Neuronal stem cell (in vitro differentiated cells): ENCODE results near the gene PRUNE2.
A peak's percentile ranks its signal among the peaks of the same experiment; 100 is the strongest.

Experiments
- DNase-seq: peaks from one replicate; pipeline ENCODE4 v3.0.0-alpha.2; 2013; ENCODE audit warnings: low spot score
- H2AFZ ChIP-seq: one replicate; pipeline ENCODE4 v1.6.1; 2013; ENCODE audit warnings: mild to moderate bottlenecking, low read length, inconsistent platforms
- H2AK5ac ChIP-seq: 2 replicates; pipeline ENCODE4 v1.6.1; 2013; ENCODE audit warnings: low read depth, mild to moderate bottlenecking, inconsistent platforms, low read length, moderate library complexity, mixed read lengths
- H2BK120ac ChIP-seq: 2 replicates; pipeline ENCODE4 v1.6.1; 2013; ENCODE audit warnings: low read depth, mild to moderate bottlenecking, inconsistent platforms, low read length, moderate library complexity, mixed read lengths
- H2BK12ac ChIP-seq: one replicate; pipeline ENCODE4 v1.6.1; 2013; ENCODE audit warnings: low read length, inconsistent platforms
- H2BK15ac ChIP-seq: 2 replicates; pipeline ENCODE4 v1.6.1; 2013; ENCODE audit warnings: mild to moderate bottlenecking, low read length, inconsistent platforms, mixed read lengths
- H2BK5ac ChIP-seq: one replicate; pipeline ENCODE4 v1.6.1; 2013; ENCODE audit warnings: inconsistent platforms, mild to moderate bottlenecking, low read length, moderate library complexity
- H3K14ac ChIP-seq: one replicate; pipeline ENCODE4 v1.6.1; 2013; ENCODE audit warnings: low read length, inconsistent platforms
- H3K18ac ChIP-seq: 2 replicates; pipeline ENCODE4 v1.6.1; 2013; ENCODE audit warnings: low read length, inconsistent platforms
- H3K23ac ChIP-seq: 2 replicates; pipeline ENCODE4 v1.6.1; 2013; ENCODE audit warnings: low read depth, mild to moderate bottlenecking, mixed read lengths, low read length, inconsistent platforms; ENCODE audit not compliant: poor library complexity
- H3K27ac ChIP-seq: replicated peaks from 3 replicates; pipeline ENCODE4 v1.5.1; 2013; ENCODE audit warnings: low read length, inconsistent platforms
- H3K27me3 ChIP-seq, 3 experiments: 2 replicates each; pipeline ENCODE4 v1.6.1; 2013; ENCODE audit warnings: low read length in 3 of 3, mild to moderate bottlenecking in 2 of 3, inconsistent platforms in 1 of 3, low read depth in 1 of 3, mixed read lengths in 1 of 3, moderate library complexity in 1 of 3; ENCODE audit not compliant: control insufficient read depth in 3 of 3, insufficient read depth in 3 of 3
- H3K36me3 ChIP-seq, 2 donors: replicated peaks in 1 of 2; 2 replicates each; pipeline ENCODE4 v1.6.1; 2013; ENCODE audit warnings: low read length in 2 of 2; ENCODE audit not compliant: control insufficient read depth in 2 of 2, insufficient read depth in 2 of 2
- H3K4ac ChIP-seq: 2 replicates; pipeline ENCODE4 v1.6.1; 2013; ENCODE audit warnings: inconsistent platforms, mild to moderate bottlenecking, low read length, moderate library complexity
- H3K4me1 ChIP-seq, 2 donors: 1 replicate in 1 of 2; 2 replicates in 1 of 2; pipeline ENCODE4 v1.6.1; 2013; ENCODE audit warnings: low read length in 2 of 2, low read depth in 1 of 2; ENCODE audit not compliant: control insufficient read depth in 2 of 2, insufficient read depth in 1 of 2
- H3K4me2 ChIP-seq: one replicate; pipeline ENCODE4 v1.6.1; 2013; ENCODE audit warnings: mild to moderate bottlenecking, low read length, inconsistent platforms; ENCODE audit not compliant: insufficient read depth, poor library complexity, severe bottlenecking
- H3K4me3 ChIP-seq, 2 donors: 2 replicates each; pipeline ENCODE4 v1.5.1; 2013; ENCODE audit warnings: low read length in 2 of 2, mild to moderate bottlenecking in 2 of 2, inconsistent platforms in 1 of 2, moderate library complexity in 1 of 2
- H3K79me1 ChIP-seq: one replicate; pipeline ENCODE4 v1.6.1; 2013; ENCODE audit warnings: low read depth, mild to moderate bottlenecking, inconsistent platforms, low read length, moderate library complexity
- H3K9ac ChIP-seq: one replicate; pipeline ENCODE4 v1.6.1; 2013; ENCODE audit warnings: mild to moderate bottlenecking, low read depth, low read length, inconsistent platforms; ENCODE audit not compliant: poor library complexity
- H3K9me3 ChIP-seq, 2 donors: replicated peaks in 1 of 2; 2 replicates each; pipeline versions ENCODE3 to v1.6.1; 2013; ENCODE audit warnings: low read length in 2 of 2, mild to moderate bottlenecking in 2 of 2, inconsistent platforms in 1 of 2, low read depth in 1 of 2, mixed read lengths in 1 of 2, moderate library complexity in 1 of 2; ENCODE audit not compliant: control insufficient read depth in 2 of 2, insufficient read depth in 1 of 2
- H4K8ac ChIP-seq: one replicate; pipeline ENCODE4 v1.6.1; 2013; ENCODE audit warnings: low read depth, mild to moderate bottlenecking, inconsistent platforms, low read length, moderate library complexity
- H4K91ac ChIP-seq: one replicate; pipeline ENCODE4 v1.6.1; 2013; ENCODE audit warnings: low read length, low read depth, mild to moderate bottlenecking, inconsistent platforms; ENCODE audit not compliant: poor library complexity
- WGBS, 2 donors: extraction: QIAGEN DNeasy Blood & Tissue Kit; methylation state at CpG; one replicate each; pipeline ENCODE4 v1.1.7; 2013; ENCODE audit warnings: missing lambda C conversion rate in 2 of 2, mixed read lengths in 1 of 2; ENCODE audit not compliant: insufficient read length in 2 of 2, insufficient replicate concordance in 1 of 2; ENCODE audit errors: extremely low coverage in 2 of 2; 5-methylcytosine and 5-hydroxymethylcytosine counted together

The PRUNE2 gene

GRCh38 chr9:76573905-76574760, 331.8 kb downstream of the PRUNE2 start:
- WGBS, 2 donors = no CpG with 5 or more reads among the region's 9 CpGs
- no peak overlapping the region for H3K4me3 ChIP-seq
- DNase-seq = no peak

GRCh38 chr9:76573408-76573807, 332.5 kb downstream of the PRUNE2 start:
- Histone ChIP-seq H4K8ac (no peak overlapping the region), H2BK12ac (no peak overlapping the region), H3K18ac (no peak overlapping the region), H3K27ac (no peak overlapping the region), H3K79me1 (no peaks in the 10 kb centered on the region), H3K36me3 (no peaks in the 10 kb centered on the region), H4K91ac (no peak overlapping the region), H3K4ac (no peak overlapping the region), H2BK120ac (no peak overlapping the region), H2BK5ac (no peak overlapping the region), H3K9ac (no peak overlapping the region), H3K4me2 (no peak overlapping the region), H2BK15ac (no peak overlapping the region), H3K9me3 (peaks cover 2 to 4% of the 10 kb centered on the region in 2 donors), H3K4me1 (no peaks in the 10 kb centered on the region), H3K27me3 (no peaks in the 10 kb centered on the region), H3K23ac (no peak overlapping the region), H3K14ac (no peak overlapping the region), H2AFZ (no peak overlapping the region), H3K4me3 (no peak overlapping the region), H2AK5ac (no peak overlapping the region)
- no peak for DNase-seq

More at GRCh38 chr9:76573905-76574760, 331.8 kb downstream of the PRUNE2 start:
- H3K23ac ChIP-seq = no peak overlapping the region
- no peak overlapping the region for H3K4me2 ChIP-seq
- H2AFZ ChIP-seq = no peak overlapping the region
- no peaks in the 10 kb centered on the region for H3K79me1 ChIP-seq
- peak overlapping the region; percentile 33 for H3K14ac ChIP-seq
- no peak overlapping the region for H3K27ac ChIP-seq
- H3K27me3 ChIP-seq = no peaks in the 10 kb centered on the region
- no peak overlapping the region for H2BK15ac ChIP-seq
- H3K9me3 ChIP-seq = peaks cover 2 to 4% of the 10 kb centered on the region in 2 donors
- H2BK12ac ChIP-seq = no peak overlapping the region
- no peak overlapping the region for H2AK5ac ChIP-seq
- no peaks in the 10 kb centered on the region for H3K4me1 ChIP-seq
- H3K18ac ChIP-seq = no peak overlapping the region
- H4K8ac ChIP-seq = no peak overlapping the region
- H3K9ac ChIP-seq = no peak overlapping the region
- H4K91ac ChIP-seq = no peak overlapping the region
- no peaks in the 10 kb centered on the region for H3K36me3 ChIP-seq
- H3K4ac ChIP-seq = no peak overlapping the region
- no peak overlapping the region for H2BK120ac ChIP-seq
- no peak overlapping the region for H2BK5ac ChIP-seq

GRCh38 chr9:76572151-76572550, 333.8 kb downstream of the PRUNE2 start:
- H3K4me2 ChIP-seq = no peak overlapping the region
- H3K4me1 ChIP-seq = no peaks in the 10 kb centered on the region
- no peak overlapping the region for H2AFZ ChIP-seq
- no peak overlapping the region for H2BK120ac ChIP-seq
- H2BK12ac ChIP-seq = no peak overlapping the region
- H2BK5ac ChIP-seq = no peak overlapping the region
- no peak overlapping the region for H3K14ac ChIP-seq
- H3K9me3 ChIP-seq = peaks cover 2 to 4% of the 10 kb centered on the region in 2 donors
- no peak overlapping the region for H3K4ac ChIP-seq
- H3K4me3 ChIP-seq = no peak overlapping the region
- no peak overlapping the region for H3K27ac ChIP-seq
- H3K9ac ChIP-seq = no peak overlapping the region
- H3K27me3 ChIP-seq = no peaks in the 10 kb centered on the region
- H3K23ac ChIP-seq = no peak overlapping the region
- H3K36me3 ChIP-seq = no peaks in the 10 kb centered on the region
- H2BK15ac ChIP-seq = no peak overlapping the region
- H4K91ac ChIP-seq = no peak overlapping the region
- WGBS, 2 donors = no CpG with 5 or more reads among the region's 3 CpGs
- H3K79me1 ChIP-seq = no peaks in the 10 kb centered on the region
- no peak overlapping the region for H4K8ac ChIP-seq
- no peak overlapping the region for H3K18ac ChIP-seq
- DNase-seq = no peak
- no peak overlapping the region for H2AK5ac ChIP-seq

- H3K9me3 ChIP-seq = peaks cover 2 to 4% of the 10 kb centered on the region in 2 donors
- H3K9ac ChIP-seq = no peak overlapping the region
- no peak overlapping the region for H3K4me2 ChIP-seq
- no peak overlapping the region for H3K27ac ChIP-seq
- H2AK5ac ChIP-seq = no peak overlapping the region
- H3K18ac ChIP-seq = no peak overlapping the region
- no peaks in the 10 kb centered on the region for H3K79me1 ChIP-seq
- no peak overlapping the region for H3K14ac ChIP-seq
- no peak overlapping the region for H2AFZ ChIP-seq
- H2BK5ac ChIP-seq = no peak overlapping the region
- no peak overlapping the region for H4K91ac ChIP-seq
- H3K23ac ChIP-seq = no peak overlapping the region
- no peak overlapping the region for H3K4ac ChIP-seq
- DNase-seq = no peak
- no peaks in the 10 kb centered on the region for H3K4me1 ChIP-seq
- no peak overlapping the region for H3K4me3 ChIP-seq
- no CpG with 5 or more reads among the region's 37 CpGs for WGBS, 2 donors
- H2BK120ac ChIP-seq = no peak overlapping the region
- no peaks in the 10 kb centered on the region for H3K27me3 ChIP-seq
- H2BK15ac ChIP-seq = no peak overlapping the region
- H3K36me3 ChIP-seq = no peaks in the 10 kb centered on the region
- H2BK12ac ChIP-seq = no peak overlapping the region
- no peak overlapping the region for H4K8ac ChIP-seq
These were observed 334.2 kb downstream of the PRUNE2 start for GRCh38 chr9:76571743-76572146.
